BLaER1 treated with 17β-estradiol and CSF1 and Interleukin-3, amounts not matched to agents 10 nM and 100 nM (cell line): Measurements from ENCODE around the gene RNF208.

Experiments used
- H3K27ac ChIP-seq, 11 experiments: shearing (Covaris generic); formaldehyde crosslinking; 2 replicates each; pipeline ENCODE4 v1.8.1; 2022
- H3K27me3 ChIP-seq, 11 experiments: shearing (Covaris generic); formaldehyde crosslinking; 2 replicates each; pipeline ENCODE4 v1.8.1; 2022
- H3K36me3 ChIP-seq, 11 experiments: shearing (Covaris generic); formaldehyde crosslinking; 2 replicates each; pipeline ENCODE4 v1.8.1; 2022
- H3K4me1 ChIP-seq, 10 experiments: shearing (Covaris generic); formaldehyde crosslinking; 2 replicates each; pipeline ENCODE4 v1.8.1; 2022
- H3K4me2 ChIP-seq, 11 experiments: shearing (Covaris generic); formaldehyde crosslinking; 2 replicates each; pipeline ENCODE4 v1.8.1; 2022
- H3K4me3 ChIP-seq, 10 experiments: shearing (Covaris generic); formaldehyde crosslinking; 2 replicates each; pipeline ENCODE4 v1.8.1; 2022
- H3K9ac ChIP-seq, 11 experiments: shearing (Covaris generic); formaldehyde crosslinking; 2 replicates each; pipeline ENCODE4 v1.8.1; 2022
- H3K9me3 ChIP-seq, 11 experiments: shearing (Covaris generic); formaldehyde crosslinking; replicated peaks in 1 of 11; 2 replicates each; pipeline ENCODE4 v1.8.1; 2022
- H4K20me1 ChIP-seq, 11 experiments: shearing (Covaris generic); formaldehyde crosslinking; 2 replicates each; pipeline ENCODE4 v1.8.1; 2022
- Cebpa-rat ChIP-seq, 11 experiments: shearing (Covaris generic); IDR thresholded peaks; 2 replicates each; pipeline ENCODE4 v1.8.1; 2022

The RNF208 gene

DNA sequence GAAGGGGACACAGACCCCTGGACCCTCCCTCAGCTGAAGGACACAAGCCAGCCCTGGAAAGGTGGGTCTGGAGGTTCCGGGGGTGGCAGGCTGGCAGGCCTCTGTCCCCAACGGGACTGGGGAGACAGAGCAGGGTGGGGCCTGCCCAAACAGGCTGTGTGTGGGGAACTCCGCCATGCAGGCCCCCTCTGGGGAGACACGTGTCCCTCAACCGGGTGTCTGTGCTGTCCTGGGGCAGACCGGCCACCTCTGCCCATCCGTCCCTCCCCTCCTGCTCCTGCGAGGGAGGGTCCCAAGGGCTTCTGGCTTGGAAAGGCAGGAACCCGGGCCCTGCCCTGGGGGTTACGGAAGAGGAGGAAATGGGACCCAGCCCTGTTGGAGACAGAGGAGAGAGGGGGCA, 10.1 kb upstream of the RNF208 start:
- Histone ChIP-seq H3K27ac (0 out of 22 replicates have a peak overlapping the region, but pooled peaks of 1 of the 11 experiments have one; percentile 1), H3K36me3 (no peaks in the 10 kb centered on the region), H3K27me3 (no peaks in the 10 kb centered on the region), H4K20me1 (peaks cover 0 to 29% (median 20%) of the 10 kb centered on the region in 11 experiments; a peak in 18 of 22 replicates), H3K4me2 (peak overlapping the region in 8 of 11 experiments; percentile 13 to 51 (median 36); a peak in 11 of 22 replicates), H3K4me1 (peaks cover 46 to 81% (median 75%) of the 10 kb centered on the region in 10 experiments), H3K9ac (peak overlapping the region in 8 of 11 experiments; percentile 13 to 60 (median 37); a peak in 10 of 22 replicates), H3K9me3 (no peaks in the 10 kb centered on the region), H3K4me3 (no peak overlapping the region)
- TF ChIP-seq Cebpa-rat (IDR thresholded peaks at IDR 0.05): no peak

DNA sequence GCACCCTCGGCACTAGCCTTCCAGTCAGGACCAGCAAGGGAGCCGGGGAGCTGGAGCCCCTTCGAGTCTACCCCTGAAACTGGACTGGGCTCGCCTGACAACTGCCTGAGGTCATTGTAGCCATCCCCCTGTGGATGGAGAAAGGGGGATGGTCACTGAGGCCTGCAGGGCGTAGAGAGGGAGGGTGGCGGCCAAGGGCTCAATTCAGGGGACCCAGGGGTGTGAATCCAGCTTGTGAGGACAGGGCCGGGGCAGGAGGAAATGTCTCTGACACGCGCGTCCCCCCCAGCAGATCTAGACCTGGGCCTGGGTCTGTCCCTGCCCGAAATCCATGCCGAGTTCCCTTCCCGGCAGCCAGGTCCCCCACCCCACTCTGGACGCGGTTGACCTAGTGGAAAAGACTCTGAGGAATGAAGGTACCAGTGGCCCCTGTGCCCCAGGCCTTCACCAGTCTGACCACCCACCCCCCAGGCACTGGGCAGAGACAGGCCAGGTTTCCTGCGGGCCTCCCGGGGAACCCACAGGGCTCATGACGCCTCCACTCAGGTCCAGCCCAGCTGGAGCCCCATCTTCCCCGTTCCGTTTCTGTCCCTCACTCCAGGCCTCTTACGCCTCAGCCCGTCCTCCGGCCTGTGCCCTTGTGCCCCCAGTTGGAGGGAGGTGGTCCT, 9.5 kb upstream of the RNF208 start:
- H3K27ac ChIP-seq: 0 out of 22 replicates have a peak overlapping the region, but pooled peaks of 1 of the 11 experiments have one; percentile 1
- TF ChIP-seq Cebpa-rat (IDR thresholded peaks at IDR 0.05): no peak
- peak overlapping the region in 6 of 11 experiments; percentile 13 to 60 (median 35); a peak in 5 of 22 replicates for H3K9ac ChIP-seq
- no peaks in the 10 kb centered on the region for H3K9me3 ChIP-seq
- H3K36me3 ChIP-seq: no peaks in the 10 kb centered on the region
- H3K27me3 ChIP-seq: no peaks in the 10 kb centered on the region
- peak overlapping the region in 8 of 11 experiments; percentile 13 to 51 (median 36); a peak in 9 of 22 replicates for H3K4me2 ChIP-seq
- peaks cover 41 to 79% (median 72%) of the 10 kb centered on the region in 10 experiments for H3K4me1 ChIP-seq
- H3K4me3 ChIP-seq: no peak overlapping the region
- peaks cover 0 to 24% (median 19%) of the 10 kb centered on the region in 11 experiments; a peak in 18 of 22 replicates for H4K20me1 ChIP-seq

DNA sequence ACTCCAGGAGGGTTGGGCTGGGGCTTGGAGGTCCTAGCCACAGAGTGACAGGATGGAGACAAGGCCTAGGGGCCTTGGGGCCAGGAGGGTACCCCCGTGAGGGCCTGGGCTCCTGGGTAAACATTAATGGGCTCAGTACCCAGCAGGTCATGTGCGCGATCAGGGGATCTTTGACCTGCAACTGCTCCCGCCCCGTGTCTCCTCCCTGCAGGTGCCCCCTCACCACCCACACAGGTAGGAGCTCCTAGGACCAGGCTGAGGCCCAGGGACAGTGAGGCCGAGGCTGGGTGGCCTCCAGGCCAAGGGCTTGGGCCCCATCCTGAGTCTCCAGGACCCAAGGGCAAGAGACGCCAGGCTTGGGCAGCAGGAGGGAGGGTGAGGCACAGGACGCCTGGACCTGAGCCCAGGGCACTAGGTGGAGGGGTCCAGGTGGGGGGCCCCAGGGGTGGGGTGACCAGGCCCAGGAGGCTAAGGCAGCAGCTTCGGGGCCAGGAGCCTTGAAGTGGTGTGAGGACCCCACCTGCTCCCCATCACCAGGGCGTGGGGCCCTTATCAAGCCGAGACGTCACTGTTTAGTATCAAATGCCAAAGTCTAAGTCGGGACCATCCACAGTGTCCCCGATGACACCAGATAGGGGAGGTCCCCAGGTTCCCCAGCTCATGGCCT, 8.8 kb upstream of the RNF208 start, which contains the start of gene SLC34A3:
SLC34A3 (plus strand) TSS at position 197 of the 667 bp plus-strand sequence. CDS start 802 bp downstream, outside the sequence.
- Histone ChIP-seq H3K27ac (no peak within 1 kb of the TSS; a peak in 1 of 22 replicates), H3K4me1 (peaks cover 35 to 77% (median 67%) of the 10 kb centered on the region in 10 experiments), H3K9me3 (no peaks in the 10 kb centered on the region), H3K27me3 (no peaks in the 10 kb centered on the region), H3K36me3 (no peaks in the 10 kb centered on the region), H3K4me2 (peak within 1 kb of the TSS in 10 of 11 experiments; percentile 29 to 85 (median 70); a peak in 20 of 22 replicates), H3K9ac (peak within 1 kb of the TSS in 7 of 11 experiments; percentile 17 to 60 (median 45); a peak in 8 of 22 replicates), H3K4me3 (no peak within 1 kb of the TSS; a peak in 1 of 20 replicates), H4K20me1 (peaks cover 0 to 18% (median 14%) of the 10 kb centered on the region in 11 experiments; a peak in 18 of 22 replicates)
- no peak for TF ChIP-seq Cebpa-rat (IDR thresholded peaks at IDR 0.05)

DNA sequence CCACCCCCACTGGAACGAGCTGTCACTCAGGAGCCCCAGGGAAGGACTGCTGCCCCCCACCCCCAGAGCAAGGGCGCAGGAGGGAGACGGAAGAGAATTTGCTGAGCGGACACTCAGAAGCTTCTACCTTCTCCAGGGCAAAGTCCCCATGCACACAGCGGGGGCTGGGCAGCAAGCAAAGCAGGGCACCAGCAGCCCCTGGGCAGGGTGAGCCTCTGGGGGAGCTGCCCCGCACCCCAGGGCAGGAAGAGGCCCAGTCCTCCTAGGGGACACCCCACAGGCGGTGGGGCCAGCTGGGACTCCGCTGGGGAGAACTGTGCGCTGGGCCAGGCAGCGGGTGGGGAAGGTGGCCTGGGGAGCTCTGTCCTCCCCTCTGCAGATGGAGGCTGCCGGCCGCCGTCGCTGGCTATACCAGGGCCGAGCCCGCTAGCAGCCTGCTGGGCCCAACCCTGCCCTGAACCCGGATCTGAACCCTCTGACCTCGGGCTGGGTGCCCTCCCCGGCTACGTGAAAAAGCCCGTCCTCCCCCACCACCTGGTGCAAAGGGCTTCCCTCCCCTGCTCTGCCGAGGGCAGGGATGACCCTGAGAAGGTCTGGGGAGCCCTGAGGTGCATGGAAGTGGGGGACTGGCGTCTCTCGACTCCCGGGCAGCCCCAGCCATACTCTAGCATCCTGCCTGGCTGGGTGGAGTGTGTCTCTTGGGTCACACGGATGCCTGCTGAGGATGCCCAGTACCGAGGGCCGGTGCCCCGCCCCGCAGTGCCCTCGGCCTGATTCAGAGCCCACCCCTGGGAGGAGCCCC, 8.1 kb upstream of the RNF208 start:
- peaks cover 0 to 10% (median 7%) of the 10 kb centered on the region in 11 experiments; a peak in 16 of 22 replicates for H4K20me1 ChIP-seq
- peak overlapping the region in 10 of 11 experiments; percentile 29 to 85 (median 70); a peak in 20 of 22 replicates for H3K4me2 ChIP-seq
- peak overlapping the region in 7 of 11 experiments; percentile 7 to 52 (median 42); a peak in 6 of 22 replicates for H3K9ac ChIP-seq
- H3K36me3 ChIP-seq: no peaks in the 10 kb centered on the region
- H3K27me3 ChIP-seq: no peaks in the 10 kb centered on the region
- TF ChIP-seq Cebpa-rat (IDR thresholded peaks at IDR 0.05): no peak
- H3K9me3 ChIP-seq: no peaks in the 10 kb centered on the region
- peaks cover 29 to 77% (median 67%) of the 10 kb centered on the region in 10 experiments for H3K4me1 ChIP-seq
- H3K27ac ChIP-seq: no peak overlapping the region; a peak in 1 of 22 replicates
- no peak overlapping the region; a peak in 1 of 20 replicates for H3K4me3 ChIP-seq

DNA sequence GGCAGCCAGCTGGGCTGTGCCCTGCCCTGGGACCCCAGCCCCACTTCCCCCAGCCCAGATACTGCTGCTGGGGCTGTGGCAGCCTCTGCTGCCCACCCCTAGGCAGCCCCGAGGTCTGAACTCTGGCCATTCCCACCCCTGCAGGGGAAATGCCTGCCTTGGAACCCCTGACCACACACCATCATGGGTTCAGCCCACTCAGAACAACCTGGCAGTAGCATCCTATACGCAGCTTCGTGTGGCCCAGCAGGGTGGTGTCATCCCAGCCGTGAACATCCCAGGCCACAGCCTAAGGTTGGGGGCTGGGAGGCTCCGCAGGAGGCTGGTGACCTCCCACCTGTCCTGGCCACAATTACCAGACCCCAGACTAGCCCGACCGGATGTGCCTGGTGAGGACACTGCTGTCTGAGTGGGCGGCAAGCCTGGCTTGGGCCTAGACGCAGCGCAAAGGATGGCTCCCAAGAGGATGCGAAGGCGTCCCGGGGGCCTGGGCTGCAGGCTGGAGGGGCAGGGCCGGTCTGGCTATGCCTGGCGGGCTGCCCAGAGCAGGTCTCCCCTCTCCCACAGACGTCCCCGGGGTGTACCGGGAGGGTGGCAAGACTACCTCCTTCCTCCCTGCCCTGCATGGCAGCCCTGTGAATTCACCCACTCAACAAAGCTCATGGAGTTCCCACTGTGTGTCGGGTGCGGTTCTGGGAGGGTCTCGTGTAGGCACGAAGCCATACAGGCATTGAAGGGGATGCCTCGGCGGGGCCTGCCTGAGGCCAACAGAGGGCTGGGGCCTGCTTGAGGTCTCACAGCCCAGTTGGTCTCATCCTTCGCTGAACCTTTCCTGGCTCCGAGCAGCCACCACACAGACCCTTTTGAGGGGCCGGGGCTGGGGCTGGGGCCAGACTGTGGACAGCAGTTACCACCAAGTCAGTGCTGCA, 7.2 kb upstream of the RNF208 start:
- H3K27ac ChIP-seq: peak overlapping the region in 2 of 11 experiments; percentile 17 to 27; a peak in 4 of 22 replicates
- H3K27me3 ChIP-seq: no peaks in the 10 kb centered on the region
- peaks cover 0 to 2% (median 0%) of the 10 kb centered on the region in 11 experiments; a peak in 4 of 22 replicates for H4K20me1 ChIP-seq
- H3K9me3 ChIP-seq: no peaks in the 10 kb centered on the region
- H3K4me1 ChIP-seq: peaks cover 29 to 77% (median 67%) of the 10 kb centered on the region in 10 experiments
- H3K4me2 ChIP-seq: peak overlapping the region; percentile 29 to 85 (median 66)
- TF ChIP-seq Cebpa-rat (IDR thresholded peaks at IDR 0.05): no peak
- peak overlapping the region in 8 of 11 experiments; percentile 11 to 55 (median 38); a peak in 9 of 22 replicates for H3K9ac ChIP-seq
- H3K36me3 ChIP-seq: no peaks in the 10 kb centered on the region
- H3K4me3 ChIP-seq: no peak overlapping the region

DNA sequence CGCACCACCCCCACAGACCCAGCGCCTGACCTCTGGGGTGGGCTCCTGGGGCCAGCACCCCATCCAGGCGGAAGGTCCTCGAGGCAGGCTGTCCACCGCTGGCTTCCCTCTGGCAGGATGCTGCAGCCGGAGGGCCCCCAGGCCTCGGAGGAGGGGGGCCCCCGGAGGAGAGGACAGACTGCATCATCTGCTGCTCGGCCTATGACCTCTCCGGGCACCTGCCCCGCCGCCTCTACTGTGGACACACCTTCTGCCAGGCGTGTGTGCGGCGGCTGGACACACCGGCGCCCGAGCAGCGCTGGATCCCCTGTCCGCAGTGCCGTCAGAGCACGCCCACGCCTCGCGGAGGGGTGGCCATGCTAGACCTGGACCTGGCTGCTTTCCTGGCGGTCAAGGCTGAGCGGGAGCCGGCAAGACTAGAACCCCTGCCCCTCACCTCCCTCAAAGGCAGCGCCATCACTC, 6.5 kb upstream of the RNF208 start:
- no peaks in the 10 kb centered on the region for H3K9me3 ChIP-seq
- peaks cover 31 to 78% (median 69%) of the 10 kb centered on the region in 10 experiments for H3K4me1 ChIP-seq
- no peak overlapping the region for H3K27ac ChIP-seq
- no peaks in the 10 kb centered on the region for H3K27me3 ChIP-seq
- peak overlapping the region in 10 of 11 experiments; percentile 29 to 85 (median 70); a peak in 18 of 22 replicates for H3K4me2 ChIP-seq
- H4K20me1 ChIP-seq: no peaks in the 10 kb centered on the region; a peak in 1 of 22 replicates
- TF ChIP-seq Cebpa-rat (IDR thresholded peaks at IDR 0.05): no peak
- H3K9ac ChIP-seq: peak overlapping the region in 4 of 11 experiments; percentile 11 to 55 (median 42); a peak in 5 of 22 replicates
- no peaks in the 10 kb centered on the region for H3K36me3 ChIP-seq
- no peak overlapping the region for H3K4me3 ChIP-seq

DNA sequence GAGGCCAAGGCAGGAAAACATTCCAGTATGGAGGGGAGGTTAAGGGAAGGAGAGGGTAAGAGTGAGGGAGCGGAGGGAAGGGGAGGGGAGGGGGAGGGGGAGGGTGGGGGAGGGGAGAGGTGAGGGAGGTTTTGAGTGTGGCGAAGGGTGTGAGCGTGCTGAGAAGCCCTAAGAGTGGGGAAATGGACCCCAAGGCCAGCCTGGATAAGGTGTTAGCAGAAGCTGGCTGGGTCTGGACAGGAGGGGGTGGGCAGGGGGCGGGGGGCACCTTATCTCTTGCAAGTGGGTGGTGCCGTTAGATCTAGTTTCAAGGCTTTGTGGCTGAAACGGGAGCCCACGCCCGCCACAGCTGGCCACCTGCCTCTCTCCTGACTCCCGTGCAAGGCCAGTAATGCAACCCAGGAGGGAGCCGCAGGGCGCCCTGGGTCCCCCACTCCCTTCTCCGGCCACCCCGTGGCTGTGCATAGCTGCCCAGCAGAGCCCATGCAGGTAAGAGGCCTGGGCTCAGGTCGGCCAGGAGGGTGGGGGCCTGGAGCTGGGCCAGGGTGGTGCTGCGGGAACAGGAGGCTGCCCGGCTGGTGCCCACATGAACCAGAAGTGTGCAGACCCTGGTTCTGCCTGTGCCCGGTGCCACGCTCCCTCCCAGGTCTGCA, 5.9 kb upstream of the RNF208 start:
- H3K27ac ChIP-seq: no peak overlapping the region
- no peak overlapping the region for H3K4me3 ChIP-seq
- no peak overlapping the region for H3K9ac ChIP-seq
- H3K4me1 ChIP-seq: peaks cover 33 to 80% (median 71%) of the 10 kb centered on the region in 10 experiments
- no peaks in the 10 kb centered on the region for H3K36me3 ChIP-seq
- no peak for TF ChIP-seq Cebpa-rat (IDR thresholded peaks at IDR 0.05)
- H4K20me1 ChIP-seq: no peaks in the 10 kb centered on the region; a peak in 1 of 22 replicates
- no peaks in the 10 kb centered on the region for H3K9me3 ChIP-seq
- H3K4me2 ChIP-seq: peak overlapping the region in 6 of 11 experiments; percentile 66 to 85 (median 76); a peak in 8 of 22 replicates
- no peaks in the 10 kb centered on the region for H3K27me3 ChIP-seq
